Measurements from ENCODE around the gene TCF12.

DNA sequence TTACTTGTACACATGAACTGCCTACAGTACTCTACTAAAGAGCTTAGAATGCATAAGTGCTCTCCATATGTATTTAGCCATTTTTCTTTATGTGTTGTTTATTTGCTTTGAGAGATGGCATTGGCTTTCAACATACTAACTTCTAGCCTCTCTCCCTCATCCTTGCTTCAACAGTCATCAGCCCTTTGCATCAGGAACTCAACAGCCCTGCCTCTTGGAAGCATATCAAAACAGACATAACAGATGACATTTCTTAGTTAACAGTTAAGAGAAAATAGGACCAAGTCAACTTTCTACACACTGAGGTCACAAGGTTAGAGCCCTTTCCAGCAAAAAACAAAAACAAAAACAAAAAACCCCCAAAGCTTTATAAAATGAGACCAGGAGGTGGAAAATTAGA lies 145.6 kb downstream of the TCF12 start:
- no peak for TF ChIP-seq CTCF (IDR thresholded peaks at IDR 0.05; ENCODE audit: low read length)
- no peak for TF ChIP-seq EZH2 (IDR thresholded peaks at IDR 0.05; ENCODE audit: borderline replicate concordance, low read length)
